Calu3 (cell line): ENCODE results near the gene DLGAP5. TPM values are rescaled to one million over a fixed set of nuclear protein-coding genes. Genes with fewer than 3 reads are reported as not detected.
A peak's percentile ranks its signal among the peaks of the same experiment; 100 is the strongest.

Experiments used
- BruUV-seq: library from RNA; stranded (reverse); fragments of 400-500 nt; replicated peaks from 2 replicates; lab custom pipeline; 2021; lab: Mats Ljungman, UMichigan
- CTCF ChIA-PET: fragments of 300-600 bp; sonication (Branson Sonifier 250); formaldehyde crosslinking; loops from one replicate; lab custom pipeline; 2022; ENCODE audit warnings: antibody characterized with exemption; lab: Charles Lee
- DNase-seq: peaks from one replicate; pipeline ENCODE4 v3.0.0; 2022
- H3K27ac Mint-ChIP-seq: one replicate; pipeline ENCODE4 v1.8.0; 2022; ENCODE audit warnings: mixed read lengths; ENCODE audit not compliant: unreplicated experiment
- H3K27me3 Mint-ChIP-seq: one replicate; pipeline ENCODE4 v1.8.0; 2022; ENCODE audit warnings: mixed read lengths; ENCODE audit not compliant: unreplicated experiment
- H3K36me3 Mint-ChIP-seq: one replicate; pipeline ENCODE4 v1.8.0; 2022; ENCODE audit warnings: mild to moderate bottlenecking, moderate library complexity, mixed read lengths; ENCODE audit not compliant: insufficient read depth, unreplicated experiment
- H3K4me1 Mint-ChIP-seq: one replicate; pipeline ENCODE4 v1.8.0; 2022; ENCODE audit warnings: mild to moderate bottlenecking, low read depth, mixed read lengths; ENCODE audit not compliant: unreplicated experiment
- H3K4me3 Mint-ChIP-seq: one replicate; pipeline ENCODE4 v1.8.0; 2022; ENCODE audit warnings: mild to moderate bottlenecking, low read depth, moderate library complexity, mixed read lengths; ENCODE audit not compliant: unreplicated experiment
- H3K9me3 Mint-ChIP-seq: one replicate; pipeline ENCODE4 v1.8.0; 2022; ENCODE audit warnings: low read depth, mixed read lengths; ENCODE audit not compliant: unreplicated experiment
- CTCF ChIP-seq: fragments of 200-600 bp; IDR thresholded peaks from one replicate; pipeline ENCODE4 v1.8.0; 2022; ENCODE audit warnings: antibody characterized with exemption; ENCODE audit not compliant: unreplicated experiment
- intact Hi-C: fragments of 100-400 bp; cut with micrococcal nuclease; formaldehyde crosslinking; loops from one replicate; pipeline ENCODE4 v1.10.0; 2022; ENCODE audit not compliant: unreplicated experiment
- total RNA-seq: library from RNA; stranded (reverse); gene quantifications from 2 replicates; pipeline ENCODE4 v1.2.3, GENCODE V29; 2022

Gene DLGAP5
- total RNA-seq, 1 experiment from 2014 or later, result 54.3 TPM

- no TSS peak for BruUV-seq
- peak overlapping the region; percentile 89 for H3K4me3 Mint-ChIP-seq
- DNase-seq, result peak; percentile 93
- H3K9me3 Mint-ChIP-seq, result no peaks in the 10 kb centered on the region
- CTCF ChIA-PET, result interaction anchor here (0.8 to 2.6 kb wide), 14 partner anchors 11 to 77 kb away, joined by 3 to 22 read pairs (median 4); partner anchors contain the start of genes LGALS3 and MAPK1IP1L
- no peaks in the 10 kb centered on the region for H3K27me3 Mint-ChIP-seq
- H3K36me3 Mint-ChIP-seq, result peaks cover 38% of the 10 kb centered on the region
- intact Hi-C loops, result loop anchor here (1.0 to 2.0 kb wide), 2 partner anchors 24 to 26 kb away; no protein-coding TSS in a partner anchor
- H3K4me1 Mint-ChIP-seq, result peaks cover 54% of the 10 kb centered on the region
- TF ChIP-seq CTCF, result no peak
- H3K27ac Mint-ChIP-seq, result peak overlapping the region; percentile 100
Observed at GRCh38 chr14:55103005-55103640, 88.3 kb downstream of the DLGAP5 start.

- DNase-seq, result peak; percentile 89
- Mint-ChIP-seq H3K36me3 (peaks cover 31% of the 10 kb centered on the region), H3K27me3 (no peaks in the 10 kb centered on the region), H3K9me3 (no peaks in the 10 kb centered on the region), H3K4me3 (peak overlapping the region; percentile 89), H3K4me1 (peaks cover 54% of the 10 kb centered on the region), H3K27ac (peak overlapping the region; percentile 100)
- no peak for TF ChIP-seq CTCF
- CTCF ChIA-PET, result interaction anchor here (1.3 to 2.6 kb wide), 6 partner anchors 20 to 59 kb away, joined by 3 to 22 read pairs (median 9); partner anchors contain the start of gene LGALS3
- BruUV-seq, result no TSS peak
- intact Hi-C loops, result loop anchor here (2.0 kb wide), 1 partner anchor 25 kb away; no protein-coding TSS in a partner anchor
Observed at GRCh38 chr14:55102141-55102621, 89.2 kb downstream of the DLGAP5 start.

GRCh38 chr14:55101698-55102097 is 89.7 kb downstream of the DLGAP5 start:
- TF ChIP-seq CTCF, result no peak
- CTCF ChIA-PET, result interaction anchor here (2.6 kb wide), 1 partner anchor 27 kb away, joined by 22 read pairs; the partner anchor contains the start of gene LGALS3
- Mint-ChIP-seq H3K9me3 (no peaks in the 10 kb centered on the region), H3K4me1 (peaks cover 59% of the 10 kb centered on the region), H3K36me3 (peaks cover 35% of the 10 kb centered on the region), H3K27me3 (no peaks in the 10 kb centered on the region), H3K4me3 (peak overlapping the region; percentile 89), H3K27ac (peak overlapping the region; percentile 100)
- no peak for DNase-seq
- intact Hi-C loops, result loop anchor here (2.0 kb wide), 1 partner anchor 25 kb away; no protein-coding TSS in a partner anchor
- no TSS peak for BruUV-seq

GRCh38 chr14:55099756-55100155 is 91.6 kb downstream of the DLGAP5 start:
- Mint-ChIP-seq H3K27me3 (no peaks in the 10 kb centered on the region), H3K27ac (no peak overlapping the region), H3K4me1 (peaks cover 60% of the 10 kb centered on the region), H3K4me3 (no peak overlapping the region), H3K36me3 (peaks cover 35% of the 10 kb centered on the region), H3K9me3 (no peaks in the 10 kb centered on the region)
- BruUV-seq, result no TSS peak
- intact Hi-C loops, result no loop called here
- CTCF ChIA-PET, result no interaction called here
- DNase-seq, result no peak
- TF ChIP-seq CTCF, result no peak
